ENCODE data around the gene KIF13A. TPM values are rescaled to one million over a fixed set of nuclear protein-coding genes. Genes with fewer than 3 reads are reported as not detected.

KIF13A gene
- total RNA-seq, 2 donors from 2014 or later: 35.3 to 45.0 TPM

GRCh38 chr6:17851001-17851719 is 136.3 kb downstream of the KIF13A start:
- no peak for TF ChIP-seq CTCF (conservative IDR thresholded peaks at IDR 0.05)
- peak overlapping the region; percentile 3 for H3K27ac Mint-ChIP-seq
- H3K27me3 ChIP-seq (ENCODE audit: control insufficient read depth, insufficient read depth, low read length, poor library complexity, severe bottlenecking): no peaks in the 10 kb centered on the region
- no peaks in the 10 kb centered on the region for H3K27me3 Mint-ChIP-seq (ENCODE audit: insufficient read depth)
- H3K9ac ChIP-seq (ENCODE audit: extremely low read depth, low read length, poor library complexity, severe bottlenecking): no peak overlapping the region
- no peaks in the 10 kb centered on the region for H3K9me3 ChIP-seq (ENCODE audit: control insufficient read depth, low read length)
- no peak overlapping the region for H3K4me3 ChIP-seq (ENCODE audit: low read length)
- no peak overlapping the region for H3K4me3 Mint-ChIP-seq
- no peak for DNase-seq
- no peak overlapping the region for H3K27ac ChIP-seq (ENCODE audit: low read depth, low read length)
- peaks cover 11% of the 10 kb centered on the region for H3K4me1 Mint-ChIP-seq
- peaks cover 30% of the 10 kb centered on the region for H3K36me3 Mint-ChIP-seq (ENCODE audit: low read depth)
- H3K9me3 Mint-ChIP-seq: no peaks in the 10 kb centered on the region
- peaks cover 12% of the 10 kb centered on the region for H3K4me1 ChIP-seq (ENCODE audit: control insufficient read depth, insufficient read depth, low read length)
- peaks cover 31% of the 10 kb centered on the region for H3K36me3 ChIP-seq (ENCODE audit: control insufficient read depth, insufficient read depth, low read length)
- 81 to 85% methylated on average over 3 of the region's 3 CpGs for WGBS, 2 experiments (ENCODE audit: insufficient coverage in 1 of 2, insufficient read length in 1 of 2)

GRCh38 chr6:17850281-17850680 is 137.2 kb downstream of the KIF13A start:
- no peaks in the 10 kb centered on the region for H3K27me3 Mint-ChIP-seq (ENCODE audit: insufficient read depth)
- no peak overlapping the region for H3K27ac ChIP-seq (ENCODE audit: low read depth, low read length)
- H3K4me3 ChIP-seq (ENCODE audit: low read length): no peak overlapping the region
- no peaks in the 10 kb centered on the region for H3K9me3 Mint-ChIP-seq
- peaks cover 25% of the 10 kb centered on the region for H3K36me3 ChIP-seq (ENCODE audit: control insufficient read depth, insufficient read depth, low read length)
- WGBS, 2 experiments (ENCODE audit: insufficient coverage in 1 of 2, insufficient read length in 1 of 2): 89 to 100% methylated on average over 1 to 5 of the region's 5 CpGs
- no peak for DNase-seq
- H3K9ac ChIP-seq (ENCODE audit: extremely low read depth, low read length, poor library complexity, severe bottlenecking): no peak overlapping the region
- no peak overlapping the region for H3K4me3 Mint-ChIP-seq
- H3K4me1 Mint-ChIP-seq: peaks cover 11% of the 10 kb centered on the region
- H3K27ac Mint-ChIP-seq: no peak overlapping the region
- no peaks in the 10 kb centered on the region for H3K27me3 ChIP-seq (ENCODE audit: control insufficient read depth, insufficient read depth, low read length, poor library complexity, severe bottlenecking)
- H3K36me3 Mint-ChIP-seq (ENCODE audit: low read depth): peaks cover 30% of the 10 kb centered on the region
- peaks cover 12% of the 10 kb centered on the region for H3K4me1 ChIP-seq (ENCODE audit: control insufficient read depth, insufficient read depth, low read length)
- no peak for TF ChIP-seq CTCF (conservative IDR thresholded peaks at IDR 0.05)
- H3K9me3 ChIP-seq (ENCODE audit: control insufficient read depth, low read length): no peaks in the 10 kb centered on the region

GRCh38 chr6:17847203-17847760 is 140.2 kb downstream of the KIF13A start:
- WGBS, 2 experiments (ENCODE audit: insufficient coverage in 1 of 2, insufficient read length in 1 of 2): 95 to 100% methylated on average over 1 to 4 of the region's 4 CpGs

More at GRCh38 chr6:17847203-17847760, 140.2 kb downstream of the KIF13A start:
- Mint-ChIP-seq H3K27me3 (ENCODE audit: insufficient read depth) (no peaks in the 10 kb centered on the region), H3K36me3 (ENCODE audit: low read depth) (peaks cover 32% of the 10 kb centered on the region), H3K9me3 (no peaks in the 10 kb centered on the region), H3K4me3 (no peak overlapping the region), H3K27ac (no peak overlapping the region), H3K4me1 (peaks cover 11% of the 10 kb centered on the region)
- Histone ChIP-seq H3K36me3 (ENCODE audit: control insufficient read depth, insufficient read depth, low read length) (peaks cover 25% of the 10 kb centered on the region), H3K4me1 (ENCODE audit: control insufficient read depth, insufficient read depth, low read length) (peaks cover 12% of the 10 kb centered on the region), H3K9ac (ENCODE audit: extremely low read depth, low read length, poor library complexity, severe bottlenecking) (no peak overlapping the region), H3K9me3 (ENCODE audit: control insufficient read depth, low read length) (no peaks in the 10 kb centered on the region), H3K4me3 (ENCODE audit: low read length) (no peak overlapping the region), H3K27ac (ENCODE audit: low read depth, low read length) (no peak overlapping the region), H3K27me3 (ENCODE audit: control insufficient read depth, insufficient read depth, low read length, poor library complexity, severe bottlenecking) (no peaks in the 10 kb centered on the region)
- TF ChIP-seq CTCF (conservative IDR thresholded peaks at IDR 0.05): no peak
- peak; percentile 34 for DNase-seq

Measured in endodermal cell (in vitro differentiated cells).